Stimulated activated CD4-positive, alpha-beta T cell treated with anti-CD3 and anti-CD28 coated beads, Interleukin-1b, Interleukin-23, amount 100 ng/mL, for 24 hours (primary cell): Measurements from ENCODE around the gene CACUL1.

Source experiments
- DNase-seq, 4 experiments: peaks; one replicate each; pipeline ENCODE4 v3.0.0-alpha.2; 2020; ENCODE audit warnings: low read depth in 4 of 4, low spot score in 1 of 4

Gene CACUL1

GRCh38 chr10:118735294-118735693 is 19.5 kb downstream of the CACUL1 start:
- DNase-seq = no peak

DNA sequence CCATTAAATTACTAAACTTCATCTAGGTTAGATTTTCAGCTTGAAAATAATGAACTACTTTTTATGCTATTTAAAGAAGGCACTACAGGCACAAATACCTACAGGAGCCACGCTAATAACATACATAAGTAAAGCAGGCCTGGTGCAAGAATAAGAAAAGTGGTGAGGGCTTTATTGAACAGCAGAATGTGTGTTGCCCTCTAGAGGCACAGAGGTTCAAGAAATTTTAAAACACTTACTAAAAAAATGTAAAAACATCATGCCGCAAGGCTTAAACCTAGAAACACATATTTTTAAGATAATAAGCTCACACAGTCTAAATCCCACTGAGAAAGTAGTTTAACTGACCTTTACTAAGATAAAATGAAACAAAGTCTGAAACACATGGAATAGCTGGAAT is 20.3 kb downstream of the CACUL1 start:
- DNase-seq = no peak

- no peak for DNase-seq
Measured at GRCh38 chr10:118732245-118733165, 22.3 kb downstream of the CACUL1 start.

GRCh38 chr10:118730756-118731456 is 23.9 kb downstream of the CACUL1 start:
- DNase-seq = no peak

GRCh38 chr10:118729641-118730258 is 25.0 kb downstream of the CACUL1 start:
- DNase-seq = no peak

GRCh38 chr10:118729200-118729599 is 25.6 kb downstream of the CACUL1 start:
- no peak for DNase-seq

DNA sequence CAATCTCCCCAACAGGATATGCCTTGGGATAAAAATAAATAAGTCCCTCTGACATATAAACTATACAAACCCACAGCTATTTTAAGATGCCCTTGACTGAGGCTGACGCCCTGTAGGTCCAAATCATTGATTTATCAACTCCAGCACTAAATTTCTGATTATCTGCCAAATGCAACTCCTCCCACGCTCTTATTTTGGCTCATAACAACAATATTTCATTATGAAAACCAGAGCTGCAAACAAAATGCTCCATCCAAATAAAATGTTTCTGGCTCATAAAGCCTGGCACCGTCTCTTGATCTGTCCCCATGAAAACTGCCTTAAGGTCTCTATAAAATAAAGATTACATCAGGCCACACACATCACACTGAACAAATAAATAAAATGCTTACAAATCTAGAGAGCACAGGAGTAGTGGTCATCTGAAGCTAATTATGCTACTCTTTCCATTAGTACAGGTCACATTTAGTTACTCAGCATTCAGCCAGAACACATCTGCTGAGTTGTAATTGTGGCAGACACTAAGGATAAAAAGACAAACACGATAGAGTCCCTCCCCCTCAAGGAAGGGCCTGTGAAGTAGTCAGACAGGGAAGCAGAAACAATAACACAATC is 28.8 kb downstream of the CACUL1 start:
- DNase-seq = no peak

DNA sequence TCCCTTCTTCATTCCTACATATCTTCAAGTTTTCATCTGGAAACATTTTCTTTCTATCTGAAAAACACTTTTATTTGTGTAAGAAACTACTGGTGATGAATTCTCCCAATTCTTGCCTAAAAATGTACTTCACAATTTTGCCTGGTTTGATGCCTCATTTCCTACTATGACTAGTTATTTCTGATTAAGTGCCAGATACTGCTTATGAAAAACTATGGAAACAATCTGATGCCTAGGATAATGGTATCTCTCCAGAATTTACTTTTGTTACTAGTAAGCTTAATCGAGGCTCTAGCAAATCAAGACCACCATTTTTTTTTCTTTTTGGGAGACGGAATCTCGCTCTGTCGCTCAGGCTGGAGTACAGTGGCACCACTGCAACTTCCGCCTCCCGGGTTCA is 31.3 kb downstream of the CACUL1 start:
- DNase-seq = no peak

- DNase-seq = no peak
Measured at GRCh38 chr10:118721539-118721876, 33.3 kb downstream of the CACUL1 start.

DNA sequence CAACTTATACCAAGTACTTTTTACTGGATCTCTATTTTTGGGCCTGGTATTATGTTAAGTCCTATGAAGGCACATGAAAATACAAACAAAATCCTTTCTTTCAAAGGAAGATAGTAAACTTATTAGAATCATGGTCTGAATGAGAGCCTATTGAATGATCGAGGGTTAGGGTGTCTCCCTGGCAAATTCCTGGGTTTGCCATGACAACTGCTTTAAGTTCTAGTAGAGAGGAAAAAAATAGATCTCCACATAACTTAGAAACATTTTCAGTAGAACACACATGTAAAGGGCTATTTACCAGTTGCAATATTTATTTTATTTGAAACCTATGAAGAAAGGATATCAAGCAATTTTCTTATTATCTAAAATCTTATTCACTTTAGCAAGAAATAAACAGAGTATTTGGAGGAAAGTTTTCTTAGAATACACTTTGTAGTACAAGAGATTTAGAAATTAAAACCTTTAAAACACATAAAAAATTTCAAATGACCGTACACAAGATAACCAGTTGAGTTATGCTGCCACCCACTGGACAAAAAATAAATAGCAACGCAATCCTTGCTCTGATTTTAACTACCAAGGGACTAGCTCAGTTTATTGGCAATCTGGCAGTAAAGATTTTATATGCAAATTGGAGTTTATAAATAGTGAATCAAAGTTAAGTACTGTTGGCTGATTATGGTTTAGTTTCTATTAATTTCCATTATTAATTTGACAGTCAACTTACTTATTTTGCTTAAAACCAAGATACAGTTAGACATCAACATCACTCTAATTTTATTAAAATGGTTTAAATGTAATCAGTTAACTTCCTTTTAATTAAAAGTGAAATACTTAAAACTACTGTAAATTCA is 33.9 kb downstream of the CACUL1 start:
- peak; percentile 17 to 59 (median 35) for DNase-seq

- DNase-seq = no peak
Measured at GRCh38 chr10:118714366-118714765, 40.4 kb downstream of the CACUL1 start.

GRCh38 chr10:118712930-118713634 is 41.7 kb downstream of the CACUL1 start:
- DNase-seq = no peak

GRCh38 chr10:118712080-118712479 is 42.7 kb downstream of the CACUL1 start:
- no peak for DNase-seq

DNA sequence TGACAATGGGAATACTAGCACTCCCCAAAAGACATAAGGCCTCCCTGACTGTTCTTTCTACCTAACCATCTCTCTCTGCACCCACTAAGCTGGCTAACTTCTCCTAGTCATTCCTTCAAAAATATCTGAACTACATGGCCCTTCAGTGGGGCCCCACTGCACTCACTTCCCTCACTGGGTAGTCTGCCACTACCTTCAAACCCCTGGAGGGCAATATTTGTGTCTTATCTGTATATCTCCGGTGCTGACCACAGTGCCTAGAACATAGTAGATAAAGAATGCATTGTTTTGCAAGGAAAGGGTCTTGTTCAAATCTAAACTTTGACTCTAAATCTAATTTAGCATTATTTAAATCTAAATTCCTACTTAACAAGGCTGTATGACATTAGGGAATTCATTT is 44.3 kb downstream of the CACUL1 start:
- no peak for DNase-seq

DNA sequence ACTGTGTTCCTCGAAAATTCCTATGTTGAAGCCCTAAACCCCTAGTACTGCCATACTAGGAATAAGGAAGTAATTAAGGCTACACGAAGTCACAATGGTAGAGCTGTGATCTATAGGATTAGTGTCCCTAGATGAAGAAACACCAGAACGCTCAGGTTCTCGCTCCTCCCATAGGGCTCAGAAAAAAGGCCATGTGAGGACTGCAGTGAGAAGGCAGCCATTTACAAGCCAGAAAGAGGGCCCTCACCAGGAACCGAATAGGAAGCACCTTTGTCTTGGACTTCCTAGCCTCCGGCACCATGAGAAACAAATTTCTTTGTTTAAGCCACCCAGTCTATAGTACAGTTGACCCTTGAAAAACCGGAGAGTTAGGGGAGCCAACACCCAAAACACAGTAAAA is 46.2 kb downstream of the CACUL1 start:
- DNase-seq = no peak

DNA sequence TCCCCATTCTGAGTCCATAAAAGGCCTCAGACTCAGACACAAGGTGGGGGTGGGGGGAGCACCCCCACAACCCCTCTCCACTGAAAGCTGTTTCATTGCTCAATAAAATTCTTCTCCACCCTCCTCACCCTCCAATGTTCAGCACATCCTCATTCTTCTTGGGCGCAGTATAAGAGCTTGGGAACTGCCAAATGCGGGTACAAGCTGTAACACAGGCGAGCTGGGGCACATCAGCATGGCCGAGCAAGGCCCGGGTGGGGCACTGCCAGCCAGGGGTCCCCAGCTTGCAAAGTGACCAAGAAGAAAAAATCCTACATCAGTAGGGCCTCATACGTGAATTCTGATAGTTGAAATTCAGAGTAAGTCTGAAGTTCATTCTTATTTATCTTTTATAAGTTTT is 50.1 kb downstream of the CACUL1 start:
- no peak for DNase-seq

GRCh38 chr10:118701529-118702323 is 53.0 kb downstream of the CACUL1 start:
- no peak for DNase-seq

DNA sequence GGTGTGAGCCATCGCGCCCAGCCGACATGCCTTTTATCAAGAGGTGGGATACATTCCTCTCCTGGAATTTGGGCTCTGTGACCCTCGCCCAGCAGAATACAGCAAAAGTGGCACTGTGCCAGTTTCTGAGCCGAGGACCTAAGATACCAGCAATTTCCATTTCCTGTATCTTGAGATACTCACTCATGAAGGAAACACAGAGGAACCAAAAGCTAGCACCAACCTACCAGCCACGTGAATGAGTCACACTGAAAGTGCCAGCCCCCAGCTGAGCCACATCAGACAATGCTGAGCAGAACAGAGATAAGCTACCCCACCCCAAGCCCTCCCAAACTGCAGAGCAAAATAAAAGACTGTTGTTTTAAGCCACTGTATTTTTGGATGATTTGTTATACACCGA is 56.3 kb downstream of the CACUL1 start:
- peak; percentile 46 to 65 (median 60) for DNase-seq

GRCh38 chr10:118694848-118695247 is 59.9 kb downstream of the CACUL1 start:
- no peak for DNase-seq
